HG03439 (cell line): Measurements from ENCODE around the gene ETFA.

Experiments
- ATAC-seq: cut with Tn5 transposase; IDR thresholded peaks from one replicate; pipeline ENCODE4 v1.9.1; 2021; ENCODE audit warnings: mild to moderate bottlenecking, moderate library complexity; ENCODE audit not compliant: unreplicated experiment

The ETFA gene

GRCh38 chr15:76178296-76179000, 132.8 kb downstream of the ETFA start:
- no peak for ATAC-seq

- ATAC-seq: no peak
Observed at GRCh38 chr15:76177491-76178040, 133.7 kb downstream of the ETFA start.

GRCh38 chr15:76176487-76177085, 134.7 kb downstream of the ETFA start:
- no peak for ATAC-seq

GRCh38 chr15:76176059-76176458, 135.2 kb downstream of the ETFA start:
- ATAC-seq: no peak

GRCh38 chr15:76175442-76175841, 135.8 kb downstream of the ETFA start:
- no peak for ATAC-seq

GRCh38 chr15:76174654-76175053, 136.6 kb downstream of the ETFA start:
- no peak for ATAC-seq

GRCh38 chr15:76173317-76173834, 137.9 kb downstream of the ETFA start:
- ATAC-seq: no peak

- no peak for ATAC-seq
Observed at GRCh38 chr15:76172782-76173181, 138.5 kb downstream of the ETFA start.

DNA sequence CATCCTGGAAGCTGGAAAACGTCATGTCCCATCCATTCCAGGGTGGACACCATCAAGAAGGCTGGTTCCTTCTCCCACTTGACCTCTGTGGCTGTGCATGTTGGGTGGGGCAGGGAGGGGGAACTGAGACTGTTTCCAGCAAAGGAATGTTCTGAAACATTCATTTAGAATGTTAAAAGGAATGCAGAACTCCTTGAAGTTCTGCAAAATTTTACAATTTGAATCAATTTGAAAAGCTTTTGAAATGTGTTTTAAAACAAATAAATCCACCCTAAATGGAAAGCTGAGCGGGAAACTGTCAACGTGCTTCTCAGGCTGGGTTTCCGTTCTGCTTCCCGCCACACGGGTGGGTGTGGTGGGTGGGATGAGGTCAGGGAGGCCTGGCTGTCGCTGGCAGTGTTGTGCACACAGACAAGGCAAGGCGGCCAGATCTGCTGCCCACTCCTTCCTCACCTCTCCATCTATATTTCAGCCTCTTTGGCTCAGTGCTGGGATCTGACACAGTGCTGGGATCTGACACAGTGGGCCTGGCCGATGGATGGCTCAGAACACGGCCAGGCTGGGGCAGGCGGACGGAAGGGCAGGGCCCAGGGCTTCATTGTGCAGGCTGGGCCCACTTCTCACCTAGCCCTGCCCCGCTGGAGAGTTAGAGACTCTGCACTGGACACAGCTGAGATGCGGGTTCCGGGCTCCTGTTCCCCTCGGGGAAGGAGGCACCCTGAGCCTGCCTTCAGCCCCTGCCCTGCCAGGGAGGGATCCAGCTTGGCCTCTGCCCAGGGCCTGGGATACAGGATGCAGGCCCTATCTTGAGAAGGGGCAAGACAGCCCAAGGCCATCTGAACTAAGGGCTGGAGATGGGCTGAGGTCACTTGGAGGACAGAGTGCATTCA, 141.1 kb downstream of the ETFA start:
- ATAC-seq: no peak

DNA sequence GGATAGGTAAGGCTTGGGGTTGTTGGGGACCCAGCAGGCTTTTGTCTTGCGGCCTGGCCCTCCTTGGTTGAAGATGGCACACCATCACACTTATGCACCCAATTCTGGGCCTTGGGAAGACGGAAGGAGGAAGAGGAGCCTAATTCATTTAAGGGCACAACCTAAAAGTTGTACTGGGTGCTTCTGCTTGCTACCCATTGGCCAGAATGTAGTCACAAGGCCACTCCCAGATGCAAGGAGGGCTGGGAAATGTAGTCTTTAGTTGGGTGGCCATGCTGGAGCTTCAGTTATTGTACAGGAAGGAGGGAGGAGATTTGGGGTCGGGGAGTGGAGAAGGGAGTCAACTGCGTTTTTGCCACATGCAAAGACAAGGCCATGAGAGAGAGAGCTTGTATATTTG, 142.3 kb downstream of the ETFA start:
- no peak for ATAC-seq

GRCh38 chr15:76168237-76168984, 142.9 kb downstream of the ETFA start:
- no peak for ATAC-seq

GRCh38 chr15:76165951-76166350, 145.3 kb downstream of the ETFA start:
- ATAC-seq: no peak
